ENCODE data around the gene ABL1. TPM values are rescaled to one million over a fixed set of nuclear protein-coding genes. Genes with fewer than 3 reads are reported as not detected.

Gene ABL1
- polyA plus RNA-seq, 3 donors: 4.5 to 14.5 (median 8.0) TPM

DNA sequence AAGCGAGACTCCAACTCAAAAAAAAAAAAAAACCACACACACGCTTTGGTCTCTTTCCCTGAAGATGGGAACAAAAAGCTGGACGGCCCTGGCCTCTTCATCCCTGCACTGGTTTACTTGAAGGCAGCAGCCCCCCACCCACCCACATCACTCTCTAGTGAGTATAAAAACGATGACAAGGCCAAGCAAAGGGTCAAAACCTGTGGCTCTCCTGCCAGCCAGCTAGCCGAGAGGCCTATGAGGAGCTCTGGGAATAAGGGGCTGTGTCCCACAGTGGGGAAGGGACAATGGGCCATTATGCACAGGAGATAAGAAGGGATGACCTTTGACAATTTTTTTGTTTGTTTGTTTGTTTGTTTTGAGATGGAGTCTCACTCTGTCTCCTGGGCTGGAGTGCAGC, 48.4 kb downstream of the ABL1 start:
- intact Hi-C loops (cut with micrococcal nuclease): no loop called here
- TF ChIP-seq, protein P1, sequence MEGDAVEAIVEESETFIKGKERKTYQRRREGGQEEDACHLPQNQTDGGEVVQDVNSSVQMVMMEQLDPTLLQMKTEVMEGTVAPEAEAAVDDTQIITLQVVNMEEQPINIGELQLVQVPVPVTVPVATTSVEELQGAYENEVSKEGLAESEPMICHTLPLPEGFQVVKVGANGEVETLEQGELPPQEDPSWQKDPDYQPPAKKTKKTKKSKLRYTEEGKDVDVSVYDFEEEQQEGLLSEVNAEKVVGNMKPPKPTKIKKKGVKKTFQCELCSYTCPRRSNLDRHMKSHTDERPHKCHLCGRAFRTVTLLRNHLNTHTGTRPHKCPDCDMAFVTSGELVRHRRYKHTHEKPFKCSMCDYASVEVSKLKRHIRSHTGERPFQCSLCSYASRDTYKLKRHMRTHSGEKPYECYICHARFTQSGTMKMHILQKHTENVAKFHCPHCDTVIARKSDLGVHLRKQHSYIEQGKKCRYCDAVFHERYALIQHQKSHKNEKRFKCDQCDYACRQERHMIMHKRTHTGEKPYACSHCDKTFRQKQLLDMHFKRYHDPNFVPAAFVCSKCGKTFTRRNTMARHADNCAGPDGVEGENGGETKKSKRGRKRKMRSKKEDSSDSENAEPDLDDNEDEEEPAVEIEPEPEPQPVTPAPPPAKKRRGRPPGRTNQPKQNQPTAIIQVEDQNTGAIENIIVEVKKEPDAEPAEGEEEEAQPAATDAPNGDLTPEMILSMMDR (IDR thresholded peaks at IDR 0.05): no peak
- Mint-ChIP-seq H3K27ac (peak overlapping the region in 1 of 7 donors; percentile 71), H3K27me3 (ENCODE audit: low read depth in 3 of 3) (peaks cover 0 to 2% (median 0%) of the 10 kb centered on the region in 3 donors), H3K9me3 (no peaks in the 10 kb centered on the region), H3K4me3 (no peak overlapping the region), H3K36me3 (peaks cover 83 to 96% of the 10 kb centered on the region in 2 donors), H3K4me1 (no peaks in the 10 kb centered on the region)
- Histone ChIP-seq H4K20me1 (ENCODE audit: insufficient read depth, low read length) (no peaks in the 10 kb centered on the region), H3K27ac (ENCODE audit: low read depth in 1 of 2, low read length in 2 of 2) (no peak overlapping the region), H3K79me2 (ENCODE audit: insufficient read depth, low read length) (no peaks in the 10 kb centered on the region), H3K4me3 (replicated peaks in 1 of 3; ENCODE audit: low read depth in 2 of 3, low read length in 3 of 3) (no peak overlapping the region), H3K4me2 (replicated peaks; ENCODE audit: extremely low read depth, low read length, poor library complexity, severe bottlenecking) (no peak overlapping the region), H3K9ac (ENCODE audit: insufficient read depth, low read length, poor library complexity, severe bottlenecking) (no peak overlapping the region), H3K9me3 (replicated peaks in 1 of 2; ENCODE audit: control insufficient read depth in 1 of 2, insufficient read depth in 1 of 2, low read length in 2 of 2) (no peaks in the 10 kb centered on the region), H3K4me1 (ENCODE audit: control insufficient read depth in 1 of 2, insufficient read depth in 2 of 2, low read length in 2 of 2) (no peaks in the 10 kb centered on the region), H3K36me3 (replicated peaks in 1 of 2; ENCODE audit: control insufficient read depth in 1 of 2, insufficient read depth in 2 of 2, low read length in 2 of 2) (peaks cover 79 to 99% of the 10 kb centered on the region in 2 donors), H3K27me3 (ENCODE audit: control insufficient read depth in 2 of 2, insufficient read depth in 2 of 2, low read length in 2 of 2) (no peaks in the 10 kb centered on the region), H2AFZ (ENCODE audit: insufficient read depth, low read depth, low read length, poor library complexity, severe bottlenecking) (no peak overlapping the region)
- 100% methylated on average over 1 of the region's 5 CpGs for WGBS (ENCODE audit: insufficient coverage)
- no peak for DNase-seq

DNA sequence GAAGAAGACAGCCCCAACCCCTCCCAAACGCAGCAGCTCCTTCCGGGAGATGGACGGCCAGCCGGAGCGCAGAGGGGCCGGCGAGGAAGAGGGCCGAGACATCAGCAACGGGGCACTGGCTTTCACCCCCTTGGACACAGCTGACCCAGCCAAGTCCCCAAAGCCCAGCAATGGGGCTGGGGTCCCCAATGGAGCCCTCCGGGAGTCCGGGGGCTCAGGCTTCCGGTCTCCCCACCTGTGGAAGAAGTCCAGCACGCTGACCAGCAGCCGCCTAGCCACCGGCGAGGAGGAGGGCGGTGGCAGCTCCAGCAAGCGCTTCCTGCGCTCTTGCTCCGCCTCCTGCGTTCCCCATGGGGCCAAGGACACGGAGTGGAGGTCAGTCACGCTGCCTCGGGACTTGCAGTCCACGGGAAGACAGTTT, 49.1 kb downstream of the ABL1 start:
- H3K9ac ChIP-seq (ENCODE audit: insufficient read depth, low read length, poor library complexity, severe bottlenecking): no peak overlapping the region
- Mint-ChIP-seq H3K27ac (peak overlapping the region in 1 of 7 donors; percentile 63), H3K36me3 (peaks cover 84 to 95% of the 10 kb centered on the region in 2 donors), H3K4me3 (no peak overlapping the region), H3K27me3 (ENCODE audit: low read depth in 3 of 3) (peaks cover 0 to 2% (median 0%) of the 10 kb centered on the region in 3 donors), H3K9me3 (no peaks in the 10 kb centered on the region), H3K4me1 (no peaks in the 10 kb centered on the region)
- no peaks in the 10 kb centered on the region for H3K4me1 ChIP-seq (ENCODE audit: control insufficient read depth in 1 of 2, insufficient read depth in 2 of 2, low read length in 2 of 2)
- 96% methylated on average over 23 of the region's 25 CpGs for WGBS (ENCODE audit: insufficient coverage)
- TF ChIP-seq, protein P1 (IDR thresholded peaks at IDR 0.05): no peak
- H3K79me2 ChIP-seq (ENCODE audit: insufficient read depth, low read length): no peaks in the 10 kb centered on the region
- no peaks in the 10 kb centered on the region for H3K9me3 ChIP-seq (replicated peaks in 1 of 2; ENCODE audit: control insufficient read depth in 1 of 2, insufficient read depth in 1 of 2, low read length in 2 of 2)
- H3K36me3 ChIP-seq (replicated peaks in 1 of 2; ENCODE audit: control insufficient read depth in 1 of 2, insufficient read depth in 2 of 2, low read length in 2 of 2): peaks cover 80 to 98% of the 10 kb centered on the region in 2 donors
- H3K4me3 ChIP-seq (replicated peaks in 1 of 3; ENCODE audit: low read depth in 2 of 3, low read length in 3 of 3): no peak overlapping the region
- no peak overlapping the region for H3K27ac ChIP-seq (ENCODE audit: low read depth in 1 of 2, low read length in 2 of 2)
- H4K20me1 ChIP-seq (ENCODE audit: insufficient read depth, low read length): no peaks in the 10 kb centered on the region
- no peak for DNase-seq
- intact Hi-C loops (cut with micrococcal nuclease): no loop called here
- H2AFZ ChIP-seq (ENCODE audit: insufficient read depth, low read depth, low read length, poor library complexity, severe bottlenecking): no peak overlapping the region
- H3K27me3 ChIP-seq (ENCODE audit: control insufficient read depth in 2 of 2, insufficient read depth in 2 of 2, low read length in 2 of 2): no peaks in the 10 kb centered on the region
- no peak overlapping the region for H3K4me2 ChIP-seq (replicated peaks; ENCODE audit: extremely low read depth, low read length, poor library complexity, severe bottlenecking)
